ENCODE results near the gene KCTD16.

DNA sequence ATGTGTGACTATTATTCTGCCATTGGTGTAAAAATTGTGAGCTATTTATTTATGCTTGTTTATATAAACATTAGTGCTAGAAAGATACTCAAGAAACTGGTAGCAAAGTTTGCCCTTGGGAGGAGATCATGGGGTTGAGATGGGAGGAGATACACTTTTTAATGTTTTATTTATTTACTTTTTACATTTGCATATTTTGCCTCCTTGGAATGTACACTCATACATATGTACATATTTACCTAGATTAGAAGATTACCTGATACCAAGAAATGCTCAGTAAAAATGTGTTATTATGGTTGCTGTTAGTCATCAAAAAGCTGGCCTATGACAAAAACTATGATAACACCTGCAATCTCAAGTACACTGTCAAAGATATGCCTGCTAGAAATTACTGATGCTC is 195.2 kb downstream of the KCTD16 start:
- TF ChIP-seq, protein P1, sequence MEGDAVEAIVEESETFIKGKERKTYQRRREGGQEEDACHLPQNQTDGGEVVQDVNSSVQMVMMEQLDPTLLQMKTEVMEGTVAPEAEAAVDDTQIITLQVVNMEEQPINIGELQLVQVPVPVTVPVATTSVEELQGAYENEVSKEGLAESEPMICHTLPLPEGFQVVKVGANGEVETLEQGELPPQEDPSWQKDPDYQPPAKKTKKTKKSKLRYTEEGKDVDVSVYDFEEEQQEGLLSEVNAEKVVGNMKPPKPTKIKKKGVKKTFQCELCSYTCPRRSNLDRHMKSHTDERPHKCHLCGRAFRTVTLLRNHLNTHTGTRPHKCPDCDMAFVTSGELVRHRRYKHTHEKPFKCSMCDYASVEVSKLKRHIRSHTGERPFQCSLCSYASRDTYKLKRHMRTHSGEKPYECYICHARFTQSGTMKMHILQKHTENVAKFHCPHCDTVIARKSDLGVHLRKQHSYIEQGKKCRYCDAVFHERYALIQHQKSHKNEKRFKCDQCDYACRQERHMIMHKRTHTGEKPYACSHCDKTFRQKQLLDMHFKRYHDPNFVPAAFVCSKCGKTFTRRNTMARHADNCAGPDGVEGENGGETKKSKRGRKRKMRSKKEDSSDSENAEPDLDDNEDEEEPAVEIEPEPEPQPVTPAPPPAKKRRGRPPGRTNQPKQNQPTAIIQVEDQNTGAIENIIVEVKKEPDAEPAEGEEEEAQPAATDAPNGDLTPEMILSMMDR (conservative IDR thresholded peaks at IDR 0.05; ENCODE audit: low read length) = no peak
- TF ChIP-seq EZH2phosphoT487 (IDR thresholded peaks at IDR 0.05; ENCODE audit: borderline replicate concordance) = no peak

Measured in Loucy (cell line).